ENCODE results near the gene GLB1L2.

The GLB1L2 gene

DNA sequence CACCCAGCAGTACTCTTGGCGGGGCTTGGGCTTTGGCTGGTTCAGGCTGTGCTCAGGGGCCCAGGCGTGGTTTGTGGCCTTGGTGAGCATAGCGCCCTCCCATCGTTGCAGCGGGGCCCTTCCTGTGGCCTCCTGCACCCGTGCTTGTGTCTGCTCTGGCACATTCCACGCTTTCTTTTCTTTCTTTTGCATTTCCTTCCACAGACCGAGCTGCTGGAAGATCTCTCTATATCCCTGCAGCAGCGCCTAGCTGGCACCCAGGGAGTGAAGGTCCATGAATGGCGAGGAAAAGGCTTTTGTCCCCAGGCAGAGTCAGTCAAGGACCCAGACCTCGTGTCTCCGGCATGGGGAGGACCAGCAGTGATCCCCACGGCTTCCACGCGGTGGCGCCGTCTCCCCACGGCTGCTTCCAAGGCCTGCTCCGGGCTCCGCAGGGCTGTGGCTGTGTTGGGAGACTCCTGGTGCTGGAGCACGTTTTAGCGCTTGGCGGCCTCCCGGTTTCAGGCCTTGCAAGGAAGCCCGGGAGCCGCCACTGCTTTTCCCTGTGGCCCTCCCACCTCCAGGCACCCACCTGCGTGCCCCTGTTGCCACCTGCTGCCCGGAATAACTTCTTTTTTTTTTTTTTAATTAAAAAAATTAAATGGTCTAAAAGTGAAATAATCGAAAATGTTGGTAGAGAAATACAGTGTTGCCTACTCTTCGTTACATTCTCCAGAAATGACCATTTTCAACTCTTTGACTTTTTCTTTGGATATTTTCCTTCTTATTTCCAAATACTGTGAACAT, 28.5 kb downstream of the GLB1L2 start:
- Histone ChIP-seq H2AK5ac (ENCODE audit: low read length) (no peak overlapping the region), H3K79me1 (ENCODE audit: low read length) (no peaks in the 10 kb centered on the region), H4K8ac (ENCODE audit: low read depth, low read length) (no peak overlapping the region), H3K27me3 (ENCODE audit: insufficient read depth, low read length, poor library complexity) (no peaks in the 10 kb centered on the region), H3K4me1 (ENCODE audit: control insufficient read depth, low read depth, low read length) (no peaks in the 10 kb centered on the region), H2BK15ac (replicated peaks; ENCODE audit: low read depth) (no peak overlapping the region), H3K56ac (ENCODE audit: low read length) (peak overlapping the region; percentile 62), H3K4me3 (ENCODE audit: low read length) (no peak overlapping the region), H3K4ac (ENCODE audit: low read depth, low read length) (no peak overlapping the region), H3K23ac (ENCODE audit: low read length) (no peak overlapping the region), H3K9ac (ENCODE audit: low read length) (peak overlapping the region; percentile 9), H3K36me3 (ENCODE audit: control insufficient read depth, insufficient read depth, low read length) (no peaks in the 10 kb centered on the region), H3K27ac (ENCODE audit: low read depth, low read length) (no peak overlapping the region), H2BK5ac (ENCODE audit: low read length) (no peak overlapping the region), H3K18ac (ENCODE audit: low read length) (no peak overlapping the region), H3K4me2 (ENCODE audit: low read length) (no peak overlapping the region), H4K5ac (ENCODE audit: low read length) (peak overlapping the region; percentile 92), H3K79me2 (ENCODE audit: control insufficient read depth, insufficient read depth, low read length) (no peaks in the 10 kb centered on the region), H2BK120ac (ENCODE audit: low read depth, low read length) (no peak overlapping the region)
- peak; percentile 92 for DNase-seq
- whole genome bisulfite sequencing (ENCODE audit: extremely low coverage, insufficient coverage, low lambda C conversion rate) = no CpG with 5 or more reads among the region's 30 CpGs

GRCh38 chr11:134361661-134362060, 29.9 kb downstream of the GLB1L2 start:
- H4K8ac ChIP-seq (ENCODE audit: low read depth, low read length) = no peak overlapping the region

DNA sequence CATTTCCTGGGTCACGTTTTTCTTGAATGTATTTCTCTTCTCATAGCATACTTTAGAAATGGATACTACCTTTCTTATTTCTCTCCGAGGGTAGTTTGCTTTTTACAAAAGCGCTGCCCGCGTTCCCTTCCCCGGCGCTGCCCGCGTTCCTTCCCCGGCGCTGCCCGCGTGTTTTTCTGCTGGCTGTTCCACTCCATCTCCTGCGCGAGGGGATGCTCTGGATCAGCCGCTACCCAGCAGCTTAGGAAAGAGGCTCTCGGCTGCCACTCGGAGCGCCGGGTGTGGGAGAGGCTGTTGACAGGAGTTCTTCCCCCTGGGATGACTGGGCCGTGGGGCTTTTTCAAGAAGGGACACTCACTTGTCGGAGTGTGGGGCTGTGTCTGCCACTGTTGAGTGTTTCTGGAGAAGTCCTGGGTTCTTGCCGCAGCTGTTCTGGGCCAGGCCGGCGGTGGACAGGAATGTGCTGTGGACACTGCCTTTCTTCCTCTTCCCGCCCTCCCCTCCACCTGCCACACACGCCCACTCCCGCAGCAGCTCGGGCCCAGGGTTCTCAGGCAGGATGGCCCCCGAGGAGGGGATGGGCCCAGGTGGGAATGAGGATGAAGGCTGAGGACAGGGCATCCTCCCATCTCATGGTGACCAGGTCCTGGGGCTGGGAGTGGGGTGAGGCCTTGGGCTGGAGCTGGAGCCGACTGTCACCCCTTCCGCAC, 30.6 kb downstream of the GLB1L2 start:
- Histone ChIP-seq H2BK120ac (ENCODE audit: low read depth, low read length) (no peak overlapping the region), H4K5ac (ENCODE audit: low read length) (no peak overlapping the region), H3K36me3 (ENCODE audit: control insufficient read depth, insufficient read depth, low read length) (no peaks in the 10 kb centered on the region), H3K79me1 (ENCODE audit: low read length) (no peaks in the 10 kb centered on the region), H3K4ac (ENCODE audit: low read depth, low read length) (no peak overlapping the region), H4K8ac (ENCODE audit: low read depth, low read length) (no peak overlapping the region), H2BK15ac (replicated peaks; ENCODE audit: low read depth) (no peak overlapping the region), H3K4me3 (ENCODE audit: low read length) (no peak overlapping the region), H3K4me2 (ENCODE audit: low read length) (no peak overlapping the region), H3K56ac (ENCODE audit: low read length) (no peak overlapping the region), H2BK5ac (ENCODE audit: low read length) (no peak overlapping the region), H3K9ac (ENCODE audit: low read length) (no peak overlapping the region), H3K79me2 (ENCODE audit: control insufficient read depth, insufficient read depth, low read length) (no peaks in the 10 kb centered on the region), H3K23ac (ENCODE audit: low read length) (no peak overlapping the region), H2AK5ac (ENCODE audit: low read length) (no peak overlapping the region), H3K18ac (ENCODE audit: low read length) (no peak overlapping the region), H3K4me1 (ENCODE audit: control insufficient read depth, low read depth, low read length) (no peaks in the 10 kb centered on the region), H3K27ac (ENCODE audit: low read depth, low read length) (no peak overlapping the region), H3K27me3 (ENCODE audit: insufficient read depth, low read length, poor library complexity) (no peaks in the 10 kb centered on the region)
- no CpG with 5 or more reads among the region's 32 CpGs for WGBS (ENCODE audit: extremely low coverage, insufficient coverage, low lambda C conversion rate)
- no peak for DNase-seq

More at GRCh38 chr11:134361661-134362060, 29.9 kb downstream of the GLB1L2 start:
- no CpG with 5 or more reads among the region's 26 CpGs for WGBS (ENCODE audit: extremely low coverage, insufficient coverage, low lambda C conversion rate)
- H3K36me3 ChIP-seq (ENCODE audit: control insufficient read depth, insufficient read depth, low read length) = no peaks in the 10 kb centered on the region
- no peak overlapping the region for H3K9ac ChIP-seq (ENCODE audit: low read length)
- H3K4ac ChIP-seq (ENCODE audit: low read depth, low read length) = no peak overlapping the region
- H3K27me3 ChIP-seq (ENCODE audit: insufficient read depth, low read length, poor library complexity) = no peaks in the 10 kb centered on the region
- H2BK15ac ChIP-seq (replicated peaks; ENCODE audit: low read depth) = no peak overlapping the region
- H3K4me2 ChIP-seq (ENCODE audit: low read length) = no peak overlapping the region
- H3K23ac ChIP-seq (ENCODE audit: low read length) = no peak overlapping the region
- H3K56ac ChIP-seq (ENCODE audit: low read length) = no peak overlapping the region
- H2BK120ac ChIP-seq (ENCODE audit: low read depth, low read length) = no peak overlapping the region
- no peaks in the 10 kb centered on the region for H3K79me1 ChIP-seq (ENCODE audit: low read length)
- H2AK5ac ChIP-seq (ENCODE audit: low read length) = no peak overlapping the region
- H2BK5ac ChIP-seq (ENCODE audit: low read length) = no peak overlapping the region
- H3K27ac ChIP-seq (ENCODE audit: low read depth, low read length) = no peak overlapping the region
- no peak overlapping the region for H3K4me3 ChIP-seq (ENCODE audit: low read length)
- no peak overlapping the region for H4K5ac ChIP-seq (ENCODE audit: low read length)
- no peaks in the 10 kb centered on the region for H3K4me1 ChIP-seq (ENCODE audit: control insufficient read depth, low read depth, low read length)
- no peak for DNase-seq
- H3K18ac ChIP-seq (ENCODE audit: low read length) = no peak overlapping the region
- no peaks in the 10 kb centered on the region for H3K79me2 ChIP-seq (ENCODE audit: control insufficient read depth, insufficient read depth, low read length)

GRCh38 chr11:134363161-134363560, 31.4 kb downstream of the GLB1L2 start:
- no peaks in the 10 kb centered on the region for H3K27me3 ChIP-seq (ENCODE audit: insufficient read depth, low read length, poor library complexity)
- H2AK5ac ChIP-seq (ENCODE audit: low read length) = no peak overlapping the region
- H4K8ac ChIP-seq (ENCODE audit: low read depth, low read length) = no peak overlapping the region
- H3K36me3 ChIP-seq (ENCODE audit: control insufficient read depth, insufficient read depth, low read length) = no peaks in the 10 kb centered on the region
- no peak overlapping the region for H3K27ac ChIP-seq (ENCODE audit: low read depth, low read length)
- H3K4me1 ChIP-seq (ENCODE audit: control insufficient read depth, low read depth, low read length) = no peaks in the 10 kb centered on the region
- no peak overlapping the region for H2BK120ac ChIP-seq (ENCODE audit: low read depth, low read length)
- H2BK15ac ChIP-seq (replicated peaks; ENCODE audit: low read depth) = no peak overlapping the region
- no peak overlapping the region for H3K9ac ChIP-seq (ENCODE audit: low read length)
- no peak for DNase-seq
- H3K4me3 ChIP-seq (ENCODE audit: low read length) = no peak overlapping the region
- H3K18ac ChIP-seq (ENCODE audit: low read length) = no peak overlapping the region
- no peaks in the 10 kb centered on the region for H3K79me2 ChIP-seq (ENCODE audit: control insufficient read depth, insufficient read depth, low read length)
- no peak overlapping the region for H3K4me2 ChIP-seq (ENCODE audit: low read length)
- no peak overlapping the region for H3K4ac ChIP-seq (ENCODE audit: low read depth, low read length)
- no peak overlapping the region for H2BK5ac ChIP-seq (ENCODE audit: low read length)
- no peaks in the 10 kb centered on the region for H3K79me1 ChIP-seq (ENCODE audit: low read length)
- H3K56ac ChIP-seq (ENCODE audit: low read length) = no peak overlapping the region
- H4K5ac ChIP-seq (ENCODE audit: low read length) = no peak overlapping the region
- no peak overlapping the region for H3K23ac ChIP-seq (ENCODE audit: low read length)
- WGBS (ENCODE audit: extremely low coverage, insufficient coverage, low lambda C conversion rate) = no CpG with 5 or more reads among the region's 9 CpGs

DNA sequence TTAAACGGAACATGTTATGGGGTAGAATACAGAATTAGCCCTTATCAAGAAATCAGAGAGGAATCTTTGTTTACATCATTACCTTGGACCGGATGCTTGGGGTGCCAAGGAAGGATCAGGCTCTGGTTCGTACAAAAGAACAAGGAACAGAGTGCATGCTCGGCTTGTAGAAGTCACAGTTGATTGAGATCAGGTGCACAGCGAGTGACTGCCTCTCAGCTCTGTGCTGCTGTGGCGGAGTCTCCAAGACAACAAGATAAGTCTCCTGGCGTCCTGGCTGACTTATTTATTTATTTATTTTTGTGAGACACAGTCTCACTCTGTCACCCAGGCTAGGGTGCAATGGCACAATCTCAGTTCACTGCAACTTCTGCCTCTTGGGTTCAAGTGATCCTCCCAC, 31.8 kb downstream of the GLB1L2 start:
- no peak overlapping the region for H2BK15ac ChIP-seq (replicated peaks; ENCODE audit: low read depth)
- no peaks in the 10 kb centered on the region for H3K79me2 ChIP-seq (ENCODE audit: control insufficient read depth, insufficient read depth, low read length)
- no peak overlapping the region for H4K5ac ChIP-seq (ENCODE audit: low read length)
- no peak overlapping the region for H3K4me2 ChIP-seq (ENCODE audit: low read length)
- no peak overlapping the region for H2BK5ac ChIP-seq (ENCODE audit: low read length)
- H3K18ac ChIP-seq (ENCODE audit: low read length) = no peak overlapping the region
- no CpG with 5 or more reads among the region's 7 CpGs for WGBS (ENCODE audit: extremely low coverage, insufficient coverage, low lambda C conversion rate)
- H3K23ac ChIP-seq (ENCODE audit: low read length) = no peak overlapping the region
- no peak overlapping the region for H3K9ac ChIP-seq (ENCODE audit: low read length)
- no peaks in the 10 kb centered on the region for H3K27me3 ChIP-seq (ENCODE audit: insufficient read depth, low read length, poor library complexity)
- H3K4ac ChIP-seq (ENCODE audit: low read depth, low read length) = no peak overlapping the region
- no peak overlapping the region for H2AK5ac ChIP-seq (ENCODE audit: low read length)
- no peak overlapping the region for H2BK120ac ChIP-seq (ENCODE audit: low read depth, low read length)
- H3K4me3 ChIP-seq (ENCODE audit: low read length) = no peak overlapping the region
- no peak overlapping the region for H3K27ac ChIP-seq (ENCODE audit: low read depth, low read length)
- H3K4me1 ChIP-seq (ENCODE audit: control insufficient read depth, low read depth, low read length) = no peaks in the 10 kb centered on the region
- no peak overlapping the region for H4K8ac ChIP-seq (ENCODE audit: low read depth, low read length)
- no peak for DNase-seq
- H3K79me1 ChIP-seq (ENCODE audit: low read length) = no peaks in the 10 kb centered on the region
- no peaks in the 10 kb centered on the region for H3K36me3 ChIP-seq (ENCODE audit: control insufficient read depth, insufficient read depth, low read length)
- H3K56ac ChIP-seq (ENCODE audit: low read length) = no peak overlapping the region
